GM13977 (cell line): ENCODE measurements around the gene MBNL3.
"Not testable (repeated sequence)": the region's sequence is repeated elsewhere in the genome, so short reads cannot be mapped to it uniquely, and the experiment has no call there.

Experiments used
- DNase-seq: peaks from one replicate; pipeline ENCODE4 v3.0.0; 2012; ENCODE audit warnings: low spot score
- in situ Hi-C: fragments of 300-500 bp; cut with MboI; formaldehyde crosslinking; loops from one replicate; pipeline ENCODE4 v1.12.0; 2022; ENCODE audit warnings: low sequenced_read_pairs, low pct_unique_long_range_greater_than_20kb, mixed read lengths, inconsistent platforms; ENCODE audit not compliant: unreplicated experiment
- TF ChIP-seq, protein P1 (sequence below): IDR thresholded peaks from 2 replicates; pipeline ENCODE4 v1.5.1; 2012; ENCODE audit warnings: mild to moderate bottlenecking, control low read depth; ENCODE audit not compliant: insufficient read depth; ENCODE audit errors: extremely low read depth, missing control alignments

The MBNL3 gene

DNA sequence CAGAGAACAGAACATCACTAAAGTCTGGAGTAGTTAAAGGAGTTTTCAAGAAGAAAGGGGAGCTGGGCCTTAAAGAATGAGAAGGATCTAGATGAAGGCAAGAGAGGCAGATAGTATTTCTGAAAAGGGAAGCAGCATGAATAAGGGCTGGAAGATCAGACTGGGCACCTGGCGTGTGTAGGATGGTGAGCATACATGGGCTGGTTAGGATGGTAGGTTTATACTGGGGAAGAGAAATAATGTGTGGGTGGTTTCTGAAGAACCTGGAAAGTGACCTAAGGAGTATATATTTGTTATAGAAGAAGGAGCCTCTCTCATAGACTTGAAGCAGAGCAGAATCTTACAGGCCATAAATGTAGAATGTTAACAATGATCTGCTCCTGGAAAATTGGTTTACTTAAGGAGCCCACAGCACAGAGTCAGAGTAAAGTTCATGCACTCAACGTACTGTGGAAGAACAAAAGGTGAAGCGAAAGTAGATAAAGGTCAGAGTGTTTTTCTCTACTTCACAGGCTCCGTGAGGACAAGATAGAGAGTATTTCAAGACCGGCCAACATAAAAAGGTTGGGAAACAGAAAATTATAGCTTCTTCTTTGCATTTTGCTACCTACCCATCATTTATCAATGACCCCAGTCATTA lies 35.8 kb downstream of the MBNL3 start:
- TF ChIP-seq, protein P1, sequence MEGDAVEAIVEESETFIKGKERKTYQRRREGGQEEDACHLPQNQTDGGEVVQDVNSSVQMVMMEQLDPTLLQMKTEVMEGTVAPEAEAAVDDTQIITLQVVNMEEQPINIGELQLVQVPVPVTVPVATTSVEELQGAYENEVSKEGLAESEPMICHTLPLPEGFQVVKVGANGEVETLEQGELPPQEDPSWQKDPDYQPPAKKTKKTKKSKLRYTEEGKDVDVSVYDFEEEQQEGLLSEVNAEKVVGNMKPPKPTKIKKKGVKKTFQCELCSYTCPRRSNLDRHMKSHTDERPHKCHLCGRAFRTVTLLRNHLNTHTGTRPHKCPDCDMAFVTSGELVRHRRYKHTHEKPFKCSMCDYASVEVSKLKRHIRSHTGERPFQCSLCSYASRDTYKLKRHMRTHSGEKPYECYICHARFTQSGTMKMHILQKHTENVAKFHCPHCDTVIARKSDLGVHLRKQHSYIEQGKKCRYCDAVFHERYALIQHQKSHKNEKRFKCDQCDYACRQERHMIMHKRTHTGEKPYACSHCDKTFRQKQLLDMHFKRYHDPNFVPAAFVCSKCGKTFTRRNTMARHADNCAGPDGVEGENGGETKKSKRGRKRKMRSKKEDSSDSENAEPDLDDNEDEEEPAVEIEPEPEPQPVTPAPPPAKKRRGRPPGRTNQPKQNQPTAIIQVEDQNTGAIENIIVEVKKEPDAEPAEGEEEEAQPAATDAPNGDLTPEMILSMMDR: no peak
- in situ Hi-C loops: no loop called here
- no peak for DNase-seq

DNA sequence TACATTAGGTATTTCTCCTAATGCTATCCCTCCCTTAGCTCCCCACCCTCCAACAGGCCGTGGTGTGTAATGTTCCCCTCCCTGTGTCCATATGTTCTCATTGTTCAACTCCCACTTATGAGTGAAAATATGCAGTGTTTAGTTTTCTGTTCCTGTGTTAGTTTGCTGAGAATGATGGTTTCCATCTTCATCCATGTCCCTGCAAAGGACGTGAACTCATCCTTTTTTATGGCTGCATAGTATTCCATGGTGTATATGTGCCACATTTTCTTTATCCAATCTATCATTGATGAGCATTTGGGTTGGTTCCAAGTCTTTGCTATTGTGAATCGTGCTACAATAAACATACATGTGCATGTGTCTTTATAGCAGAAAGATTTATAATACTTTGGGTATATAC lies 42.9 kb downstream of the MBNL3 start:
- in situ Hi-C loops, DNase-seq: not testable (repeated sequence)

DNA sequence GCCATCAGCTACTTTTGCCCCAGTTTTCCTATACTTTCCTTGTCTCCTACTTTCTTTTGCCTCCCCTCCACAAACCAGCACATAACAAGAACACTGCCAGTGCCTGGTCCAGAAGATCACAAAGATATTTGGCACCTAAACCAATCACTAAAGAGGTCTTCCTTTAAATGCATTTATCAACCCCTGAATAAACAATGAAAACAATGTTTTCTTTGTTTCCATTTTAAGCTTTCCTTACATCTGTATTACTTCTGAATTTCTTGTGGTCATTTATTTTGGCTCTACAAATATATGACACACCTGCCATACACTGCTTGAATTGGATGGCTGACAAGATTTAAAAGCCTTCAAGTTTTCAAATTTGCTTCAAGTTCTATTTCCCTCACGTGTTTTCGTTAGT lies 43.9 kb downstream of the MBNL3 start:
- TF ChIP-seq, protein P1: no peak
- in situ Hi-C loops: no loop called here
- no peak for DNase-seq

DNA sequence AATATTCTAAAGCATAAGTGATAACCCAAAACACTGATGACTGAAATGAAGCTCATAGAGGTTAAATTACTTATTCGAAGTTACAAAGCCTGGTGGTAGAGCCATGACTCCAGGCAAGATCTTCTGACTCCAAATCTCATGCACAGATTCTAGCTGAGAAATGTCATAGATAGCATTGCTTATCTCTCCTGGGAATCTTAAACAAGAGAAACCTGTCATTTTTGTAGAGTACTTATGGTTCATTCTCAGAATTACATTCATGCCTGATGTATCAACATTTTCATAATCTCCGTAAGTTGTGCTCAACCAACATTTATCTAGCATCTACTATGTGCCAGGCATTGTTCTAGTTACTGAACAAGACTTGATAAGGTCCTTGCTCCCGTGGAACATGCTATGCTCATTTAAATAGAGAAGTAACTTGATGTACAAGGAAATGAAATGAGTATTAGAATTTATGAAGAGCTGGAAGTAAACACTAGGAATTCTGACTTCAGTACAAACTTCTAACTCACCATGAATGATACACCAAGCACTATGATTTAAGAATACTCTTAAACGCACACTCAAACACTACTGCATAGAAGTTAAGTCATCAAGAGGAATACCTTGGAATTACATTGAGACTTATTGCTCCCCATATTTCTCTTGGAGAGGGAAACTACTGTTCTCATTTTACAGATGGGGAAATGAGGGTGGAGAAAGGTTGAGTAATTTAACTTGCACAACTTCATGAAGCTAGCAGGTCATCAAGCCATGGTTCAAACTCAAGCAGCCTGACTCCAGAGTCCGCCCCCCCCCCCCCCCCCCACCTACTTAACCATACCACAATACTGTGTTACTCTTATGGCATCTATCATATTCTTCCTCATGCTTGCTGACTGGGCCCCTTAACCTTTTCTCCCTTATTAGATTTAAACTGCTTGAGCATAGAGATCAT lies 45.4 kb downstream of the MBNL3 start:
- TF ChIP-seq, protein P1: no peak
- no peak for DNase-seq
- in situ Hi-C loops: no loop called here

DNA sequence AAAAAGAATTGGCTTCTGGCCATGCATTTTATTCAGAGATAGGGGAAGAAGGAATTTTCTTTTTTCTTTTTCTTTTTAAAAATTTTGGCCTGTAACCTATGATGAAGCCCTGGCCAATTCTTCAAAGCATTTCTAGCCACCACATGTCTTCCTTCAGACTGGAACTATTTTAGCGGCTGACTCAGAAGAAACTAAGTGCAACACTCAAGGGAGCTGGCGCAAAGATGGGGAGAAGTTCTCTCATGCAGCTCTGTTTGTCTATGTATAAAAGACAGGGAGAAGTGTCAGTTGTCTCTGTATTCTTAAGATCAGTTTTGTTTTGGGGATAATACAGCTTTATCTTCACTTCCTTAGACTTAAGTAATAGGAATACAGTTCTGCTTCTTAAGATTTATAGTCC lies 46.1 kb downstream of the MBNL3 start:
- in situ Hi-C loops: no loop called here
- DNase-seq: no peak
- TF ChIP-seq, protein P1: no peak

DNA sequence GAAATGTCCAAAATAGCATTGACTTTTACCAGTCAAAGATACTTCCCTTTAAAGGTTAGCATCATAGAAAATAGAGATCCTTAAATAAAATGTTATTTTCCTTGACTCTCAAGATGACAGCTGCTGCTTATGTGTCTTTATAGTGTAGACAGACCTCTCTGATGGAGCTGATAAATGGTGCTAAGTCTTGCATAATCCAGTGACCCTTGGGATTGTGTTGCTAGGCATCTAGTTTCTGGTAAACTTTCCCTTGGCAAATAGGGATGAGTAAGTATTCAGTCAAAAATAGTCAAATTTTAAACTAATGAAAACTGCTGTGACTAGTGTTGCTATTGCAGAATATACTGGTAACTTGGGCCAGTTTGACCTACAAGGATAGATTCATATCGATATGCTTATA lies 53.6 kb downstream of the MBNL3 start:
- in situ Hi-C loops: no loop called here
- no peak for DNase-seq
- TF ChIP-seq, protein P1: no peak

DNA sequence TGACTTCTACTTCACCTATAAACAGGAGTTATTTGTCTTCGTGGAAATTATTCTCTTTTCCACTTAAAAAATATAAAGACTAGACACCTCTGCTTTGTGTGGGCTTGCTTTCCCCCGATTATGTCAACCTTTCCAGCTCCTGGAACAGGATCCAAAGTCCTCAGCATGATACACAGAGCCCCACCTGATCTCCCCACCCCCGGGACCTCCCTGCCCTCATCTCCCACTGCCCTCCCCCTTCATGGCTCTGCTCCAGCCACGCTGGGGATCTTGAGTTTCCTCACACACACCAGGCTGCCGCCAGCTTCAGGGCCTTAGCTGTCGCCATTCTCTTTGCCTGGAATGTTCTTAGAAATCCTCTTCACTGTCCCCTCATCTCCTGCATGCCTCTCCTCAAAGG lies 55.3 kb downstream of the MBNL3 start:
- TF ChIP-seq, protein P1: no peak
- in situ Hi-C loops: no loop called here
- no peak for DNase-seq
